Activated T-helper 17 cell treated with anti-CD3 and anti-CD28 coated beads, Interleukin-2, amount 50 U/mL, for 72 hours (primary cell): ENCODE measurements around the gene C14orf180. TPM values are rescaled to one million over a fixed set of nuclear protein-coding genes. Genes with fewer than 3 reads are reported as not detected.

ENCODE experiments used
- ATAC-seq: fragments of 150-1000 bp; cut with Tn5 transposase; replicated peaks from 2 replicates; pipeline ENCODE4 v1.10.0; 2021; ENCODE audit warnings: mild to moderate bottlenecking, moderate library complexity
- H3K27ac Mint-ChIP-seq: one replicate; pipeline ENCODE4 v1.8.0; 2022; ENCODE audit warnings: mixed read lengths
- H3K27me3 Mint-ChIP-seq: one replicate; pipeline ENCODE4 v1.8.0; 2022; ENCODE audit warnings: mixed read lengths
- H3K36me3 Mint-ChIP-seq: one replicate; pipeline ENCODE4 v1.8.0; 2022; ENCODE audit warnings: low read depth, mild to moderate bottlenecking, mixed read lengths
- H3K4me1 Mint-ChIP-seq: one replicate; pipeline ENCODE4 v1.8.0; 2022; ENCODE audit warnings: mixed read lengths
- H3K4me3 Mint-ChIP-seq: one replicate; pipeline ENCODE4 v1.8.0; 2022; ENCODE audit warnings: mild to moderate bottlenecking, mixed read lengths
- H3K9me3 Mint-ChIP-seq: one replicate; pipeline ENCODE4 v1.8.0; 2022; ENCODE audit warnings: mixed read lengths
- total RNA-seq, 2 donors: library from RNA; stranded (reverse); gene quantifications; one replicate each; pipeline ENCODE4 v1.2.3, GENCODE V29; 2022

The C14orf180 gene
- not detected for total RNA-seq

DNA sequence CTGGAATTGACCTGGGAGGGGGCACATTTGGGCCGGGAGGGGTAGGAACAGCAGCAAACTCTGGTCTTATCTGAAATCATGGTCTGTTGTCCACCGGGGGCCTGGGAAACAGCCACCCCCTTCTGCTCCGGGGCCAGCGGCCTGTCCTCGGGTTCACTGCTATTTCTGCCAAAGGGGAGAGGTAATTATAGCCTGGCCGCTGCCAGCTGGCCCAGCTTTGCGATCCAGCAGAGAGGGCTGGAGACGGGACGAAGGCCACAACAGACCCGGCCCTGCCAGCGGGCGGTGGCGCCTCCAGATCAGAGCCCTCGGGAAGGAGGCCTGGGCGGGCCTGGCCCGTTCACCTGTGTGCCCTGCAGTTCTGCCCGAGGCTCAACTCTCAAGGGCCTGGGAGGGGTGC, at the start of gene C14orf180:
C14orf180 (plus strand) TSS at position 258 of the 400 bp plus-strand sequence. CDS start 6,667 bp downstream, outside the sequence.
- Mint-ChIP-seq H3K27me3 (peaks cover 5% of the 10 kb centered on the region), H3K27ac (no peak within 1 kb of the TSS), H3K36me3 (no peaks in the 10 kb centered on the region), H3K4me3 (no peak within 1 kb of the TSS), H3K9me3 (no peaks in the 10 kb centered on the region), H3K4me1 (no peaks in the 10 kb centered on the region)
- ATAC-seq, result no peak

DNA sequence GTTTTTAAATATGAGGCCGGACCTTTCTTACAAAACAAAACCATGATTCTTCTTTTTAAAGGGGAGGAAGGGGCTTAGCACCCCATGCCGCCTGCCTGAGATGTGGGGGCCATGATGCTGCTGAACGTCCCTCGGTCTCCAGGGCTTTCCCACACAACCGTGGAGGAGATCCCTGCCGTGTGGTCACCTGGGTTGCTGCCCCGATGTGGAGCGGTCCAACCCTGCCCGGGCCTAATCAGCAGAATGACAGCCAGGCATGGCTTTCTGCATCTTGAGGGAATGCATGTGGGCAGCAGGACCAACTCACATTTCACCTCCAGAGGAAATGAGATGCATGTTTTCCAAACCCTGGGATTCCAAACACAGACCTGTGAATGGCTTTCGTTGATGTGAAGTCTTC, 48.9 kb upstream of the C14orf180 start:
- Mint-ChIP-seq H3K4me3 (no peak overlapping the region), H3K4me1 (peaks cover 9% of the 10 kb centered on the region), H3K27me3 (peaks cover 13% of the 10 kb centered on the region), H3K27ac (no peak overlapping the region), H3K9me3 (peaks cover 17% of the 10 kb centered on the region), H3K36me3 (no peaks in the 10 kb centered on the region)
- ATAC-seq, result no peak

- no peak overlapping the region for H3K27ac Mint-ChIP-seq
- peaks cover 17% of the 10 kb centered on the region for H3K9me3 Mint-ChIP-seq
- peaks cover 13% of the 10 kb centered on the region for H3K27me3 Mint-ChIP-seq
- H3K4me3 Mint-ChIP-seq, result no peak overlapping the region
- H3K36me3 Mint-ChIP-seq, result no peaks in the 10 kb centered on the region
- peaks cover 9% of the 10 kb centered on the region for H3K4me1 Mint-ChIP-seq
- ATAC-seq, result no peak
Measured at GRCh38 chr14:104531421-104532190, 48.0 kb upstream of the C14orf180 start.

GRCh38 chr14:104532191-104532555, 47.4 kb upstream of the C14orf180 start:
- no peak for ATAC-seq
- H3K9me3 Mint-ChIP-seq, result peaks cover 11% of the 10 kb centered on the region
- no peak overlapping the region for H3K4me3 Mint-ChIP-seq
- H3K36me3 Mint-ChIP-seq, result no peaks in the 10 kb centered on the region
- peaks cover 6% of the 10 kb centered on the region for H3K4me1 Mint-ChIP-seq
- H3K27me3 Mint-ChIP-seq, result peaks cover 13% of the 10 kb centered on the region
- no peak overlapping the region for H3K27ac Mint-ChIP-seq

DNA sequence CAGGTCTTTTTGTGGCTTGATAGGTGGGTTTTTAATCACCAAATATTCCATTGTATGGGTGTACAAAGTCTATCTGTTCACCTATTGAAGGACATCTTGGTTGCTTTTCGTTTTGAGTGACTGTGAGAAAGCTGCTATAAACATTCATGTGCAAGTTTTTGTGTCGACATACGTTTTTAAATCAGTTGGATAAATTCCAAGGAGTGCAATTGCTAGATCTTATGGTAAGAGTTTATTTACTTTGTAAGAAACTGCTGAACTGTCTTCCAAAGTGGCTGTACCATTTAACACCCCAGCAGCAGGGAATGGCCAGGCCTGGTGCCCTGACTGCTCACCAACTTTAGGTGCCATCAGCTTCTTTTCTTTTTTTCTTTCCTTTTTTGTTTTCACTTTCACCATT, 45.5 kb upstream of the C14orf180 start:
- Mint-ChIP-seq H3K4me3 (no peak overlapping the region), H3K27me3 (peaks cover 13% of the 10 kb centered on the region), H3K4me1 (no peaks in the 10 kb centered on the region), H3K36me3 (no peaks in the 10 kb centered on the region), H3K9me3 (peaks cover 6% of the 10 kb centered on the region), H3K27ac (no peak overlapping the region)
- no peak for ATAC-seq

GRCh38 chr14:104536942-104537612, 42.5 kb upstream of the C14orf180 start:
- Mint-ChIP-seq H3K27ac (no peak overlapping the region), H3K9me3 (peaks cover 6% of the 10 kb centered on the region), H3K36me3 (no peaks in the 10 kb centered on the region), H3K27me3 (peaks cover 10% of the 10 kb centered on the region), H3K4me3 (no peak overlapping the region), H3K4me1 (no peaks in the 10 kb centered on the region)
- ATAC-seq, result no peak

GRCh38 chr14:104537613-104537988, 42.0 kb upstream of the C14orf180 start:
- peaks cover 6% of the 10 kb centered on the region for H3K9me3 Mint-ChIP-seq
- peaks cover 9% of the 10 kb centered on the region for H3K27me3 Mint-ChIP-seq
- no peak overlapping the region for H3K27ac Mint-ChIP-seq
- H3K36me3 Mint-ChIP-seq, result no peaks in the 10 kb centered on the region
- H3K4me3 Mint-ChIP-seq, result no peak overlapping the region
- no peaks in the 10 kb centered on the region for H3K4me1 Mint-ChIP-seq
- ATAC-seq, result no peak

GRCh38 chr14:104541905-104542465, 37.6 kb upstream of the C14orf180 start:
- H3K27me3 Mint-ChIP-seq, result peaks cover 16% of the 10 kb centered on the region
- no peaks in the 10 kb centered on the region for H3K36me3 Mint-ChIP-seq

DNA sequence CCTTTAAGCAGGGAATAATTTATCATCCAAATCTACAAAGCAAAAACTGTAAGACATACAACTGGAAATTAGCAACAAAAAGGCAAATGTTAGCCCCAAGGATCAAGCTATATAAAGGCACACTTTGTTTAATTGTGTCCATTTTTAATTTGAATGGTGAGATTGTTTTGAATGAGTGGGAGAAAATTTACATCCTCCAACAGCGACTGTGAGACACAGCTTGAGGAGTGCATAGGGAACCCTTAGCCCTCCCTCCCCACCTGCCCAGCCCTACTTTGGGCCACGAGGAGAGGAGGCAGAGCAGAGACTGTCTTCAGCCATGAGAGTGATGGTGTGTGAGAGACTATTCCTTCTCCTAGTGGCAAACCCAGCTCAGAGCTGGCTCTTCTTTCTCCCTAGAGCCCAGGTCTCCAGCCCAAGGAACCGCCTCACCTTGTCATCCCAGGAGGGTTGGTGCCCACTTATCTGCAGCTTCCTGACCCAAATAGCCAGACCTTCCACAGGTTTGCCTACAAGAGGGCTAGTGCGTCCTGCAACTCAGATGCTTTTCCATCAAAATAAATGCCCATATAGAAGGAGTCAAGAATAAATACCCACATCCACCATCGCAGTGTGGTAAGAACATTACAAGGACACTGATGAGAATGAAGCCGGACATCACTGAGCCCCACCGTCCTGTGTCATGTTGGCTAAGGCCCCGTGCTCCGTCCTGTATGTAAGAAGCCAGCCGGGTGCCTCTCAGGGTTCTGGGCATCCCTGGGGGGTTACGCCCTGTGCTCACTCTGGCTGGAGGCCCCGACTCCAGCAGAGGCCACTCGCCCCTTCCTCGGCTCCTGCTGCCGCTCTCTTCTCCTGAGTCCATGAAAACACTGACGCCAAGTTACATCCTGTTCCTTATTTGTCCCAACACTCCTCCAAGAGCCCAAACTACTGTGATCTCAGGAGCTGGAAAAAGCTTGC, 36.4 kb upstream of the C14orf180 start:
- ATAC-seq, result no peak
- Mint-ChIP-seq H3K4me1 (no peaks in the 10 kb centered on the region), H3K9me3 (no peaks in the 10 kb centered on the region), H3K27ac (no peak overlapping the region), H3K36me3 (no peaks in the 10 kb centered on the region), H3K4me3 (no peak overlapping the region), H3K27me3 (peaks cover 19% of the 10 kb centered on the region)

More at GRCh38 chr14:104541905-104542465, 37.6 kb upstream of the C14orf180 start:
- Mint-ChIP-seq H3K4me3 (no peak overlapping the region), H3K9me3 (no peaks in the 10 kb centered on the region), H3K27ac (no peak overlapping the region), H3K4me1 (no peaks in the 10 kb centered on the region)
- ATAC-seq, result no peak

GRCh38 chr14:104544362-104544961, 35.1 kb upstream of the C14orf180 start:
- Mint-ChIP-seq H3K36me3 (no peaks in the 10 kb centered on the region), H3K27ac (no peak overlapping the region), H3K27me3 (peaks cover 19% of the 10 kb centered on the region), H3K9me3 (no peaks in the 10 kb centered on the region), H3K4me3 (no peak overlapping the region), H3K4me1 (no peaks in the 10 kb centered on the region)
- ATAC-seq, result no peak

GRCh38 chr14:104545151-104545941, 34.2 kb upstream of the C14orf180 start:
- no peaks in the 10 kb centered on the region for H3K4me1 Mint-ChIP-seq
- H3K9me3 Mint-ChIP-seq, result no peaks in the 10 kb centered on the region
- no peak overlapping the region for H3K27ac Mint-ChIP-seq
- no peaks in the 10 kb centered on the region for H3K36me3 Mint-ChIP-seq
- no peak for ATAC-seq
- H3K27me3 Mint-ChIP-seq, result peaks cover 18% of the 10 kb centered on the region
- no peak overlapping the region for H3K4me3 Mint-ChIP-seq

DNA sequence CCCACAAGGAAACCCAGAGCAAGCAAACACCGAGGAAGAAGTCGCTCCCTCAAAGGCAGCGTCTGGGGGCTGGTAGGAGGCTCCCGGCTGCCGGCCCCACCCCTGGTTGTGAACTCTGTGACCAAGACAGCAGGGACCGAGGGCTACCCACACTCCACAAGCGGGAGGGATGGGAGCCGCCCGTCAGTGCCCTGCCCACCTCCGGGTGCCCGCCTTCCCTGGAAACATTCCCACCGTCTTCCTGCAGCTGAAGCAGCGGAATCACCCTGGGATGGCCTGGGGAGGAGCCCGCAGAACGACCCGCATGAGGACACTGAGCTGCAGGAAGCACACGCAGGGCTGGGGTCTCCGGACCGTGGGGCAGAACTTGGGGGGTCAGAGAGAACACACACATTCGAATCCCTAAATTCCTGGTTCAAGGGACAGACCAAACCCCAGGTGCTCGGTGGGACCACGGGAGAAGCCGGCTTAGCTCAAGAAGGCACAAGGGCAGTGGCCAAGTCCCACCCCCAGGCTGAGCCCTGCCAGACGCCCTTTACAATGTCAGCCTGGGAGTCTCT, 33.5 kb upstream of the C14orf180 start:
- Mint-ChIP-seq H3K27ac (no peak overlapping the region), H3K27me3 (peaks cover 16% of the 10 kb centered on the region), H3K4me1 (no peaks in the 10 kb centered on the region), H3K36me3 (no peaks in the 10 kb centered on the region), H3K9me3 (no peaks in the 10 kb centered on the region), H3K4me3 (no peak overlapping the region)
- ATAC-seq, result no peak
